DMS53 (cell line): ENCODE results near the gene MSL3B.

Experiments used
- DNase-seq: peaks from one replicate; lab custom pipeline; 2025; lab: John Stamatoyannopoulos, UW

MSL3B gene

GRCh38 chr2:233853353-233853752 lies 14.8 kb downstream of the MSL3B start:
- peak; percentile 19 for DNase-seq

GRCh38 chr2:233852056-233852455 lies 16.1 kb downstream of the MSL3B start:
- no peak for DNase-seq

- DNase-seq, result no peak
Observed at GRCh38 chr2:233851169-233851568, 17.0 kb downstream of the MSL3B start.

- DNase-seq, result no peak
Observed at GRCh38 chr2:233850745-233851144, 17.4 kb downstream of the MSL3B start.

- DNase-seq, result no peak
Observed at GRCh38 chr2:233849607-233850271, 18.4 kb downstream of the MSL3B start.

- DNase-seq, result no peak
Observed at GRCh38 chr2:233848276-233848675, 19.9 kb downstream of the MSL3B start.

GRCh38 chr2:233847248-233847898 lies 20.8 kb downstream of the MSL3B start:
- no peak for DNase-seq

- DNase-seq, result no peak
Observed at GRCh38 chr2:233846387-233847247, 21.6 kb downstream of the MSL3B start.

GRCh38 chr2:233845301-233846060 lies 22.7 kb downstream of the MSL3B start:
- DNase-seq, result no peak

- no peak for DNase-seq
Observed at GRCh38 chr2:233844836-233845235, 23.4 kb downstream of the MSL3B start.

GRCh38 chr2:233844064-233844807 lies 23.9 kb downstream of the MSL3B start:
- no peak for DNase-seq

- no peak for DNase-seq
Observed at GRCh38 chr2:233841183-233841582, 27.0 kb downstream of the MSL3B start.

GRCh38 chr2:233840520-233840919 lies 27.7 kb downstream of the MSL3B start:
- DNase-seq, result no peak

GRCh38 chr2:233839447-233839820 lies 28.8 kb downstream of the MSL3B start:
- no peak for DNase-seq

- no peak for DNase-seq
Observed at GRCh38 chr2:233838726-233839446, 29.3 kb downstream of the MSL3B start.

- DNase-seq, result no peak
Observed at GRCh38 chr2:233838251-233838650, 29.9 kb downstream of the MSL3B start.

- DNase-seq, result no peak
Observed at GRCh38 chr2:233837694-233838229, 30.4 kb downstream of the MSL3B start.

- DNase-seq, result no peak
Observed at GRCh38 chr2:233836359-233836758, 31.8 kb downstream of the MSL3B start.

GRCh38 chr2:233835230-233836186 lies 32.7 kb downstream of the MSL3B start:
- no peak for DNase-seq
